K562 (cell line): Measurements from ENCODE around the gene PRPF39. TPM values are rescaled to one million over a fixed set of nuclear protein-coding genes. Genes with fewer than 3 reads are reported as not detected.

Source experiments
- ATAC-seq: fragments of 200-7000 bp; cut with Tn5 transposase; 3 replicates; pipeline ENCODE4 v1.9.1; 2020; ENCODE audit warnings: moderate library complexity
- BruUV-seq: library from RNA; stranded (reverse); fragments of 400-500 nt; replicated peaks from 2 replicates; lab custom pipeline; 2021; lab: Mats Ljungman, UMichigan
- CTCF ChIA-PET: fragments of 300-600 bp; formaldehyde crosslinking; extraction: SDS; loops from one replicate; lab custom pipeline; 2021; ENCODE audit warnings: low intra/inter-chr PET ratio; lab: Yijun Ruan, JAX
- POLR2A ChIA-PET: fragments of 300-600, 350-650 bp; sonication (Branson Sonifier 250); formaldehyde crosslinking; extraction: SDS; loops from one replicate; lab custom pipeline; 2021; ENCODE audit warnings: antibody characterized with exemption, inconsistent platforms; lab: Yijun Ruan, JAX
- DNase-seq, 4 experiments: peaks; one replicate each; pipeline versions ENCODE4 v3.0.0 to v3.0.0-alpha.2; 2011 to 2018; ENCODE audit warnings: low spot score in 3 of 4, mixed read lengths in 3 of 4; ENCODE audit errors: extremely low read depth in 1 of 4
- FAIRE-seq: peaks from 2 replicates; lab custom pipeline; 2011; peaks lifted over from hg19 to GRCh38; lab: Jason Lieb, UNC
- H2AFZ ChIP-seq: 2 replicates; pipeline ENCODE4 v1.6.0; 2011; ENCODE audit warnings: low read depth, low read length, control low read depth, inconsistent platforms
- H3K27ac ChIP-seq: fragments of 200-600 bp; 3 replicates; pipeline ENCODE4 v1.8.0; 2011; ENCODE audit warnings: low read depth, mild to moderate bottlenecking, control low read depth, inconsistent platforms, low read length, moderate library complexity, mixed read lengths; ENCODE audit errors: extremely low read depth
- H3K27me3 ChIP-seq, 2 experiments: fragments of 300-600 bp in 1 of 2; 2 replicates in 1 of 2; 3 replicates in 1 of 2; pipeline versions ENCODE4 v1.6.0 to v1.8.0; 2011; ENCODE audit warnings: inconsistent platforms in 2 of 2, low read length in 2 of 2, mild to moderate bottlenecking in 1 of 2, mixed read lengths in 1 of 2, moderate library complexity in 1 of 2; ENCODE audit not compliant: control insufficient read depth in 2 of 2, insufficient read depth in 2 of 2
- H3K36me3 ChIP-seq: fragments of 300-600 bp; 3 replicates; pipeline ENCODE4 v1.8.0; 2011; ENCODE audit warnings: mild to moderate bottlenecking, low read length, inconsistent platforms; ENCODE audit not compliant: control insufficient read depth, insufficient read depth
- H3K4me1 ChIP-seq, 2 experiments: fragments of 200-600 bp in 1 of 2; replicated peaks in 1 of 2; 2 replicates in 1 of 2; 3 replicates in 1 of 2; pipeline versions ENCODE4 v1.5.1 to v1.8.0; 2011; ENCODE audit warnings: inconsistent platforms in 2 of 2, low read length in 2 of 2, mild to moderate bottlenecking in 1 of 2, mixed read lengths in 1 of 2, moderate library complexity in 1 of 2; ENCODE audit not compliant: control insufficient read depth in 2 of 2, insufficient read depth in 2 of 2
- H3K4me2 ChIP-seq: 2 replicates; pipeline ENCODE4 v1.6.1; 2011; ENCODE audit warnings: low read length, control low read depth, inconsistent platforms, mixed read lengths; ENCODE audit not compliant: insufficient read depth
- H3K4me3 ChIP-seq: fragments of 200-600 bp; sonication (generic), shearing (Covaris generic); 2 replicates; pipeline ENCODE4 v1.5.1; 2016; ENCODE audit warnings: control low read depth, inconsistent platforms
- H3K79me2 ChIP-seq: fragments of 200-600 bp; 3 replicates; pipeline ENCODE4 v1.8.0; 2011; ENCODE audit warnings: low read length, inconsistent platforms; ENCODE audit not compliant: control insufficient read depth, insufficient read depth
- H3K9ac ChIP-seq, 2 experiments: 2 replicates each; pipeline versions ENCODE4 v1.6.0 to v1.6.1; 2011; ENCODE audit warnings: low read depth in 2 of 2, low read length in 2 of 2, control low read depth in 1 of 2, inconsistent platforms in 1 of 2, mild to moderate bottlenecking in 1 of 2, mixed read lengths in 1 of 2; ENCODE audit not compliant: insufficient read depth in 1 of 2
- H3K9me1 ChIP-seq: one replicate; pipeline ENCODE4 v1.6.0; 2011; ENCODE audit warnings: inconsistent platforms, mild to moderate bottlenecking, low read length, moderate library complexity; ENCODE audit not compliant: control insufficient read depth, insufficient read depth
- H3K9me3 ChIP-seq: replicated peaks from 2 replicates; pipeline ENCODE4 v1.5.1; 2011; ENCODE audit warnings: low read depth, low read length, inconsistent platforms; ENCODE audit not compliant: control insufficient read depth, insufficient read depth
- H4K20me1 ChIP-seq: replicated peaks from 2 replicates; pipeline ENCODE4 v1.6.1; 2011; ENCODE audit warnings: low read length, inconsistent platforms, mixed read lengths; ENCODE audit not compliant: control insufficient read depth, insufficient read depth
- ADNP ChIP-seq: fragments of 200-800 bp; sonication (Bioruptor generic); IDR thresholded peaks from 2 replicates; pipeline ENCODE4 v1.6.1; 2016; ENCODE audit warnings: missing genetic modification characterization, missing compliant biosample characterization
- ARID2 ChIP-seq: fragments of 450-650 bp; IDR thresholded peaks from 2 replicates; pipeline ENCODE4 v1.6.1; 2017; ENCODE audit warnings: antibody characterized with exemption, mild to moderate bottlenecking
- FOXA3 ChIP-seq, 2 experiments: fragments of 450-650 bp in 1 of 2; sonication (generic) in 1 of 2; formaldehyde crosslinking; IDR thresholded peaks in 1 of 2; conservative IDR thresholded peaks in 1 of 2; 2 replicates each; pipeline versions ENCODE4 v1.4.0 to v1.8.0; 2020 to 2022; ENCODE audit warnings: mild to moderate bottlenecking in 2 of 2, missing genetic modification reagents in 1 of 2
- GTF2E2 ChIP-seq: fragments of 200-800 bp; sonication (Bioruptor generic); IDR thresholded peaks from 2 replicates; pipeline ENCODE4 v1.6.1; 2016; ENCODE audit warnings: missing genetic modification characterization, missing compliant biosample characterization
- RNF2 ChIP-seq: sonication (generic); IDR thresholded peaks from 2 replicates; pipeline ENCODE4 v1.6.1; 2016
- TEAD2 ChIP-seq: fragments of 450-650 bp; IDR thresholded peaks from 2 replicates; pipeline ENCODE4 v1.6.1; 2016; ENCODE audit warnings: missing genetic modification characterization, control low read depth, missing compliant biosample characterization
- ZBTB40 ChIP-seq, 2 experiments: fragments of 450-650 bp in 1 of 2; sonication (generic) in 1 of 2; formaldehyde crosslinking in 1 of 2; IDR thresholded peaks; 2 replicates each; pipeline versions ENCODE4 v1.7.1 to v1.9.0; 2016 to 2022; ENCODE audit warnings: inconsistent platforms in 1 of 2, mild to moderate bottlenecking in 1 of 2, missing genetic modification reagents in 1 of 2
- ZFP1 ChIP-seq: fragments of 450-650 bp; formaldehyde crosslinking; IDR thresholded peaks from 2 replicates; pipeline ENCODE4 v1.4.0; 2020; ENCODE audit warnings: mild to moderate bottlenecking, mixed read lengths
- ZNF217 ChIP-seq: sonication (generic); formaldehyde crosslinking; IDR thresholded peaks from 2 replicates; pipeline ENCODE4 v1.8.0; 2022; ENCODE audit warnings: mild to moderate bottlenecking, missing genetic modification reagents
- WGBS: fragments of 100-300 bp; shearing (Covaris generic); methylation state at CpG from one replicate; pipeline ENCODE4 v1.1.6; 2016; ENCODE audit warnings: low coverage, mixed read lengths; ENCODE audit not compliant: insufficient coverage; ENCODE audit errors: missing lambda C conversion rate; 5-methylcytosine and 5-hydroxymethylcytosine counted together
- in situ Hi-C: fragments of 300-500 bp; cut with MboI; formaldehyde crosslinking; loops from 4 replicates; pipeline ENCODE4 v1.15.0; 2018; ENCODE audit warnings: inconsistent platforms, mixed read lengths
- intact Hi-C: fragments of 100-400 bp; cut with micrococcal nuclease; formaldehyde crosslinking; loops from 2 replicates; pipeline ENCODE4 v1.14.2; 2022
- polyA plus RNA-seq, 8 experiments: library from polyadenylated mRNA; depleted of rRNA in 4 of 8; stranded (reverse) in 5 of 8; unstranded in 3 of 8; fragments of >200 nt; fragmentation: Nextera tagmentation in 2 of 8; fragmentation: Illumina TruSeq in 1 of 8; extraction: Ambion mirVana in 2 of 8; extraction: Trizol in 1 of 8; gene quantifications; 2 replicates each; pipeline versions ENCODE4 v1.2.1 to v1.2.3, GENCODE V29; 2011 to 2014; ENCODE audit warnings: inconsistent platforms in 1 of 8, missing spikeins in 1 of 8
- total RNA-seq, 7 experiments: library from RNA; depleted of rRNA in 6 of 7; stranded (reverse); fragments of >200 nt in 6 of 7; fragmentation: Illumina TruSeq in 2 of 7; extraction: Trizol in 2 of 7; gene quantifications; 2 replicates each; pipeline versions ENCODE4 v1.2.1 to v1.2.3, GENCODE V29; 2011 to 2021; ENCODE audit warnings: low replicate concordance in 1 of 7
- TF ChIP-seq, protein P1 (sequence below): fragments of 250-450 bp; sonication (Bioruptor Pico); IDR thresholded peaks from 2 replicates; pipeline ENCODE4 v1.4.0; 2020; ENCODE audit warnings: mild to moderate bottlenecking

PRPF39 gene
- total and polyA plus RNA-seq, 9 of the 15 experiments (the other 6 are each of a cell fraction or from before 2014, with no cell fraction given), result 13.3 to 50.4 (median 24.8) TPM

DNA sequence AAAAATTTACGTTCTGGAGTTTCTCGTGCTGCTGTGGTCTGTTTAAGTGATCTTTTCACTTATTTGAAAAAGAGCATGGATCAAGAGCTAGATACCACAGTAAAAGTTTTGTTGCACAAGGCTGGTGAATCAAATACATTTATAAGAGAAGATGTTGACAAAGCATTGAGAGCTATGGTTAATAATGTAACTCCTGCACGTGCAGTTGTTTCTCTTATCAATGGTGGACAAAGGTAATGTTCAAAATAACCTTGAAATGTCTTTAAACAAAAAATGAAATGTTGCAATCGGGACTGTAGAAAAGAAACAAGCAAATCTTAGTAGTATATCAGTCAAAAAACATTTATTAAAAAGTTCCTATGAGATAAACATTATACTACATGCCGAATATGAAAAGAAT, 39.3 kb upstream of the PRPF39 start:
- DNase-seq (no peak), ATAC-seq (no peak), FAIRE-seq (no peak)
- Histone ChIP-seq H3K27me3 (no peaks in the 10 kb centered on the region), H2AFZ (no peak overlapping the region), H3K36me3 (peaks cover 15% of the 10 kb centered on the region; the same call in 1 of the 3 replicates), H3K4me3 (no peak overlapping the region), H3K9me3 (no peaks in the 10 kb centered on the region), H3K27ac (no peak overlapping the region), H3K9ac (no peak overlapping the region), H3K4me1 (no peaks in the 10 kb centered on the region), H3K4me2 (no peak overlapping the region), H3K79me2 (no peaks in the 10 kb centered on the region), H3K9me1 (no peaks in the 10 kb centered on the region), H4K20me1 (no peaks in the 10 kb centered on the region)
- TF ChIP-seq, protein P1, sequence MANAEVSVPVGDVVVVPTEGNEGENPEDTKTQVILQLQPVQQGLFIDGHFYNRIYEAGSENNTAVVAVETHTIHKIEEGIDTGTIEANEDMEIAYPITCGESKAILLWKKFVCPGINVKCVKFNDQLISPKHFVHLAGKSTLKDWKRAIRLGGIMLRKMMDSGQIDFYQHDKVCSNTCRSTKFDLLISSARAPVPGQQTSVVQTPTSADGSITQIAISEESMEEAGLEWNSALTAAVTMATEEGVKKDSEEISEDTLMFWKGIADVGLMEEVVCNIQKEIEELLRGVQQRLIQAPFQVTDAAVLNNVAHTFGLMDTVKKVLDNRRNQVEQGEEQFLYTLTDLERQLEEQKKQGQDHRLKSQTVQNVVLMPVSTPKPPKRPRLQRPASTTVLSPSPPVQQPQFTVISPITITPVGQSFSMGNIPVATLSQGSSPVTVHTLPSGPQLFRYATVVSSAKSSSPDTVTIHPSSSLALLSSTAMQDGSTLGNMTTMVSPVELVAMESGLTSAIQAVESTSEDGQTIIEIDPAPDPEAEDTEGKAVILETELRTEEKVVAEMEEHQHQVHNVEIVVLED (CRISPR knock-in tag), result no peak
- TF ChIP-seq GTF2E2 (no peak), RNF2 (no peak), ARID2 (no peak), TEAD2 (tag) (no peak), FOXA3 (CRISPR knock-in tag; conservative IDR thresholded peaks at IDR 0.05 in 1 of 2, IDR thresholded peaks at IDR 0.05 in 1 of 2) (no peak), ZBTB40 (IDR thresholded peaks at IDR 0.05) (no peak), ZBTB40 (CRISPR knock-in tag; IDR thresholded peaks at IDR 0.05) (no peak), ADNP (tag) (no peak), ZFP1 (CRISPR knock-in tag) (no peak), ZNF217 (CRISPR knock-in tag) (no peak)
- in situ Hi-C loops (no loop called here), intact Hi-C loops (no loop called here)
- 72% methylated on average over 4 of the region's 5 CpGs for WGBS
- ChIA-PET POLR2A (no interaction called here), CTCF (no interaction called here)
- no TSS peak for BruUV-seq
